Testis (tissue), 2 donors: Measurements from ENCODE around the gene PCCA.

Source experiments
- POLR2A ChIP-seq: fragments of 450-650 bp; IDR thresholded peaks from one replicate; pipeline ENCODE4 v1.6.1; 2017; ENCODE audit warnings: antibody characterized with exemption, mild to moderate bottlenecking, moderate library complexity
- TF ChIP-seq, protein P1 (sequence below), 3 experiments: fragments of 450-650 bp in 2 of 3; fragments of 200-600 bp in 1 of 3; sonication (generic) in 1 of 3; IDR thresholded peaks; one replicate each; pipeline ENCODE4 v1.5.1; 2016 to 2019; ENCODE audit warnings: antibody characterized with exemption in 3 of 3, mild to moderate bottlenecking in 2 of 3, moderate library complexity in 1 of 3

GRCh38 chr13:100112186-100112838 lies 23.4 kb downstream of the PCCA start:
- TF ChIP-seq, protein P1, sequence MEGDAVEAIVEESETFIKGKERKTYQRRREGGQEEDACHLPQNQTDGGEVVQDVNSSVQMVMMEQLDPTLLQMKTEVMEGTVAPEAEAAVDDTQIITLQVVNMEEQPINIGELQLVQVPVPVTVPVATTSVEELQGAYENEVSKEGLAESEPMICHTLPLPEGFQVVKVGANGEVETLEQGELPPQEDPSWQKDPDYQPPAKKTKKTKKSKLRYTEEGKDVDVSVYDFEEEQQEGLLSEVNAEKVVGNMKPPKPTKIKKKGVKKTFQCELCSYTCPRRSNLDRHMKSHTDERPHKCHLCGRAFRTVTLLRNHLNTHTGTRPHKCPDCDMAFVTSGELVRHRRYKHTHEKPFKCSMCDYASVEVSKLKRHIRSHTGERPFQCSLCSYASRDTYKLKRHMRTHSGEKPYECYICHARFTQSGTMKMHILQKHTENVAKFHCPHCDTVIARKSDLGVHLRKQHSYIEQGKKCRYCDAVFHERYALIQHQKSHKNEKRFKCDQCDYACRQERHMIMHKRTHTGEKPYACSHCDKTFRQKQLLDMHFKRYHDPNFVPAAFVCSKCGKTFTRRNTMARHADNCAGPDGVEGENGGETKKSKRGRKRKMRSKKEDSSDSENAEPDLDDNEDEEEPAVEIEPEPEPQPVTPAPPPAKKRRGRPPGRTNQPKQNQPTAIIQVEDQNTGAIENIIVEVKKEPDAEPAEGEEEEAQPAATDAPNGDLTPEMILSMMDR (IDR thresholded peaks at IDR 0.05): no peak
- no peak for TF ChIP-seq POLR2A
